ENCODE data around the gene SELENOI. TPM values are rescaled to one million over a fixed set of nuclear protein-coding genes. Genes with fewer than 3 reads are reported as not detected.

The SELENOI gene
- total and polyA plus RNA-seq, 2 donors (not counting 3 experiments of a cell fraction or from before 2014, with no cell fraction given): 10.8 to 25.3 TPM

- no peak overlapping the region for H2AFZ ChIP-seq (ENCODE audit: low read depth, low read length)
- dilution Hi-C loops (cut with MboI; ENCODE audit: extremely low pct_ligation_motif_present, low sequenced_read_pairs) (no loop called here), intact Hi-C loops (cut with micrococcal nuclease) (no loop called here)
- POLR2A ChIA-PET: no interaction called here
- H3K4me1 ChIP-seq (ENCODE audit: control insufficient read depth, extremely low read depth, insufficient read depth, low read length): peaks cover 12% of the 10 kb centered on the region
- H3K27ac ChIP-seq (ENCODE audit: insufficient read depth, low read depth, low read length): no peak overlapping the region
- CTCF ChIA-PET: no interaction called here
- H4K20me1 ChIP-seq (replicated peaks; ENCODE audit: control insufficient read depth, extremely low read depth, insufficient read depth, low read length): no peaks in the 10 kb centered on the region
- DNase-seq (ENCODE audit: low read depth, low spot score) (no peak), FAIRE-seq (no peak)
- no peak overlapping the region for H3K4me2 ChIP-seq (ENCODE audit: insufficient read depth, low read length)
- peaks cover 85% of the 10 kb centered on the region for H3K79me2 ChIP-seq (ENCODE audit: control insufficient read depth, insufficient read depth, low read length)
- TF ChIP-seq MYC (IDR thresholded peaks at IDR 0.05; ENCODE audit: low read depth, low read length): no peak
- TF ChIP-seq CTCF (IDR thresholded peaks at IDR 0.05; ENCODE audit: extremely low read depth in 1 of 2, insufficient read depth in 1 of 2, low read depth in 1 of 2, low read length in 2 of 2): no peak
- TF ChIP-seq JUN (IDR thresholded peaks at IDR 0.05; ENCODE audit: borderline replicate concordance, insufficient read depth, insufficient read length, low read depth): no peak
- TF ChIP-seq POLR2A (IDR thresholded peaks at IDR 0.05; ENCODE audit: low read depth, low read length): no peak
- no peak for TF ChIP-seq MAX (IDR thresholded peaks at IDR 0.05; ENCODE audit: insufficient read depth, insufficient read length)
- TF ChIP-seq FOS (IDR thresholded peaks at IDR 0.05; ENCODE audit: borderline replicate concordance, insufficient read depth, low read length): no peak
- TF ChIP-seq POLR2AphosphoS5 (IDR thresholded peaks at IDR 0.05; ENCODE audit: insufficient read depth, low read depth, low read length): no peak
- H3K27me3 ChIP-seq (ENCODE audit: control insufficient read depth in 2 of 2, insufficient read depth in 2 of 2, low read length in 2 of 2): no peaks in the 10 kb centered on the region
- H3K36me3 ChIP-seq (ENCODE audit: control insufficient read depth in 2 of 2, extremely low read depth in 1 of 2, insufficient read depth in 2 of 2, low read length in 2 of 2): no peaks in the 10 kb centered on the region
- H3K9ac ChIP-seq (replicated peaks; ENCODE audit: extremely low read depth, insufficient read depth, low read length): no peak overlapping the region
- BruUV-seq (replicated peaks): no TSS peak
- no peaks in the 10 kb centered on the region for H3K9me1 ChIP-seq (replicated peaks; ENCODE audit: control insufficient read depth, extremely low read depth, insufficient read depth, low read length)
- H3K4me3 ChIP-seq (replicated peaks in 1 of 3; ENCODE audit: insufficient read depth in 1 of 3, low read depth in 1 of 3, low read length in 3 of 3): no peak overlapping the region
- H3K9me3 ChIP-seq (replicated peaks; ENCODE audit: control insufficient read depth, insufficient read depth, low read length): no peaks in the 10 kb centered on the region
These were observed 5.6 kb downstream of the SELENOI start for GRCh38 chr2:26351375-26352090.
